Suprapubic skin (tissue), 4 donors: ENCODE data around the gene MIGA1. TPM values are rescaled to one million over a fixed set of nuclear protein-coding genes. Genes with fewer than 3 reads are reported as not detected.

ENCODE experiments used
- DNase-seq, 2 donors: peaks; one replicate each; pipeline ENCODE4 v3.0.0-alpha.2; 2019; ENCODE audit warnings: low spot score in 2 of 2
- H3K27ac ChIP-seq: fragments of 200-600 bp; sonication (generic); one replicate; pipeline ENCODE4 v1.5.1; 2019
- H3K27me3 ChIP-seq: fragments of 200-600 bp; sonication (generic); one replicate; pipeline ENCODE4 v1.5.1; 2019
- H3K36me3 ChIP-seq: fragments of 200-600 bp; sonication (generic); one replicate; pipeline ENCODE4 v1.5.1; 2019
- H3K4me1 ChIP-seq: fragments of 200-600 bp; sonication (generic); one replicate; pipeline ENCODE4 v1.5.1; 2019
- H3K4me3 ChIP-seq: fragments of 200-600 bp; sonication (generic); one replicate; pipeline ENCODE4 v1.5.1; 2019; ENCODE audit warnings: mild to moderate bottlenecking
- H3K9me3 ChIP-seq: fragments of 200-600 bp; sonication (generic); one replicate; pipeline ENCODE4 v1.5.1; 2019
- EP300 ChIP-seq: sonication (generic); formaldehyde crosslinking; IDR thresholded peaks from one replicate; pipeline ENCODE4 v1.6.1; 2017; ENCODE audit warnings: antibody characterized with exemption
- POLR2A ChIP-seq, 2 donors: fragments of 450-650 bp; IDR thresholded peaks; one replicate each; pipeline ENCODE4 v1.6.1; 2017; ENCODE audit warnings: antibody characterized with exemption in 2 of 2, mild to moderate bottlenecking in 2 of 2, moderate library complexity in 2 of 2
- POLR2AphosphoS5 ChIP-seq, 3 donors: sonication (generic); formaldehyde crosslinking; IDR thresholded peaks; one replicate each; pipeline ENCODE4 v1.6.1; 2017; ENCODE audit warnings: antibody characterized with exemption in 3 of 3
- WGBS: methylation state at CpG from one replicate; pipeline ENCODE4 v1.1.5; 2018; 5-methylcytosine and 5-hydroxymethylcytosine counted together
- total RNA-seq, 4 donors: library from RNA; depleted of rRNA; stranded (reverse); fragments of >200 nt; gene quantifications; one replicate each; pipeline ENCODE4 v1.1.0, GENCODE V29; 2016
- TF ChIP-seq, protein P1 (sequence below), 2 donors: fragments of 200-600 bp in 1 of 2; fragments of 450-650 bp in 1 of 2; sonication (generic) in 1 of 2; IDR thresholded peaks; one replicate each; pipeline ENCODE4 v1.5.1; 2016 to 2019; ENCODE audit warnings: antibody characterized with exemption in 2 of 2, mild to moderate bottlenecking in 1 of 2, moderate library complexity in 1 of 2

Gene MIGA1
- total RNA-seq, 4 donors from 2014 or later: 7.6 to 17.6 (median 10.2) TPM

DNA sequence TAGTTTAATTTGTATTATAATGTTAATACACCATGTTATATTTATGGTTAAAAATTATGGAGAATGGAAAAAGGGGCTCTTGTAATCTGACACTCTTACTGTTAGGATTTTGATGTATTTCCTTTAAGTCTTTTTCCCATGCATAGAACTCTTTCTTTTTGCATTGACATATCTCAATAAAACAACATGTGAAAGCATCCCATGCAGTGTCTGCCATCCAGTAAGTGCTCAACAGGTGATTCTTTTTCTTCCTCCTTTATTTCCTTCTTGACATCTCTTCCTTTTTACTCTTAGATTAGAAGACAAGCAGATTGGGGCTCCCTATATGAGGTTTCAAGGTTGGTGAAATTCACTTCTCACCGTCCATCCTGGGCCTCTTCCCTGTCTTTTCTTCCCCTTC, 111.8 kb downstream of the MIGA1 start:
- WGBS: 96% methylated on average over 1 of the region's 1 CpG
- Histone ChIP-seq H3K27ac (no peak overlapping the region), H3K9me3 (no peaks in the 10 kb centered on the region), H3K27me3 (no peaks in the 10 kb centered on the region), H3K4me3 (no peak overlapping the region), H3K36me3 (no peaks in the 10 kb centered on the region), H3K4me1 (peaks cover 14% of the 10 kb centered on the region)
- DNase-seq: no peak
- TF ChIP-seq POLR2AphosphoS5 (IDR thresholded peaks at IDR 0.05) (no peak), EP300 (no peak), POLR2A (IDR thresholded peaks at IDR 0.05) (no peak)
- TF ChIP-seq, protein P1, sequence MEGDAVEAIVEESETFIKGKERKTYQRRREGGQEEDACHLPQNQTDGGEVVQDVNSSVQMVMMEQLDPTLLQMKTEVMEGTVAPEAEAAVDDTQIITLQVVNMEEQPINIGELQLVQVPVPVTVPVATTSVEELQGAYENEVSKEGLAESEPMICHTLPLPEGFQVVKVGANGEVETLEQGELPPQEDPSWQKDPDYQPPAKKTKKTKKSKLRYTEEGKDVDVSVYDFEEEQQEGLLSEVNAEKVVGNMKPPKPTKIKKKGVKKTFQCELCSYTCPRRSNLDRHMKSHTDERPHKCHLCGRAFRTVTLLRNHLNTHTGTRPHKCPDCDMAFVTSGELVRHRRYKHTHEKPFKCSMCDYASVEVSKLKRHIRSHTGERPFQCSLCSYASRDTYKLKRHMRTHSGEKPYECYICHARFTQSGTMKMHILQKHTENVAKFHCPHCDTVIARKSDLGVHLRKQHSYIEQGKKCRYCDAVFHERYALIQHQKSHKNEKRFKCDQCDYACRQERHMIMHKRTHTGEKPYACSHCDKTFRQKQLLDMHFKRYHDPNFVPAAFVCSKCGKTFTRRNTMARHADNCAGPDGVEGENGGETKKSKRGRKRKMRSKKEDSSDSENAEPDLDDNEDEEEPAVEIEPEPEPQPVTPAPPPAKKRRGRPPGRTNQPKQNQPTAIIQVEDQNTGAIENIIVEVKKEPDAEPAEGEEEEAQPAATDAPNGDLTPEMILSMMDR (IDR thresholded peaks at IDR 0.05): no peak

DNA sequence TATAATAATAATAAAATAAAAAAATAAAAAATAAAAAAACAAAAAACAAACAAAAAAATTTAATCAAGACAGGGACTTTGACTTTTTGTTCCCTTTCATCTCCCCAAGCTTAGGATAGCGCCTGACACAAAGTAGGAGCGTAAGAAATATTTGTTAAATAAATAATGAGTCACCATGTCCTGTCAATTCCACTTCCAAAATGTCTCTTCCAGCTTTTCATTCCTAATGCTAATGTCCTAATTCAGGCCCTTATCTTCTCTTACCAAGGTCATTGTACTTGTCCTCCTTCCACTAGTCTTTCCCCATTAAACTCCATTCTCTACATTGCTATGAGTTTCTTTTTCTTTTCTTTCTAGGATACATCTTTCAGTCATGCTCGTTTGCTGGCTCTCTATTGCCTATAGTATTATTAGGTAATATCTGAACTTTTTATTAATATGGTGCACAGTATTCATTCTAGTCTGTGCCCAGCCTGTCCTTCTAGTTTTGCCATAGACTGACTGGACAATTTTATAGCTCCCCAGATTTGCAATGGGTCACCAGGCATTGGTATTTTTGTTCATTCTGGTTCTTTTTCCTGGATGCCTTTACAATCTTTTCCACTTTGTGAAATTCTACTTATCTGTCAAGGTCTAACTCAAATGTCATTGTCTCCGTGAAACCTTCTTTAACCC, 120.3 kb downstream of the MIGA1 start:
- no peak for DNase-seq
- TF ChIP-seq EP300 (no peak), POLR2AphosphoS5 (IDR thresholded peaks at IDR 0.05) (no peak), POLR2A (IDR thresholded peaks at IDR 0.05) (no peak)
- TF ChIP-seq, protein P1 (IDR thresholded peaks at IDR 0.05): no peak
- Histone ChIP-seq H3K27me3 (no peaks in the 10 kb centered on the region), H3K27ac (no peak overlapping the region), H3K4me3 (no peak overlapping the region), H3K9me3 (no peaks in the 10 kb centered on the region), H3K4me1 (no peaks in the 10 kb centered on the region), H3K36me3 (no peaks in the 10 kb centered on the region)
- WGBS: 79% methylated on average over 4 of the region's 4 CpGs

DNA sequence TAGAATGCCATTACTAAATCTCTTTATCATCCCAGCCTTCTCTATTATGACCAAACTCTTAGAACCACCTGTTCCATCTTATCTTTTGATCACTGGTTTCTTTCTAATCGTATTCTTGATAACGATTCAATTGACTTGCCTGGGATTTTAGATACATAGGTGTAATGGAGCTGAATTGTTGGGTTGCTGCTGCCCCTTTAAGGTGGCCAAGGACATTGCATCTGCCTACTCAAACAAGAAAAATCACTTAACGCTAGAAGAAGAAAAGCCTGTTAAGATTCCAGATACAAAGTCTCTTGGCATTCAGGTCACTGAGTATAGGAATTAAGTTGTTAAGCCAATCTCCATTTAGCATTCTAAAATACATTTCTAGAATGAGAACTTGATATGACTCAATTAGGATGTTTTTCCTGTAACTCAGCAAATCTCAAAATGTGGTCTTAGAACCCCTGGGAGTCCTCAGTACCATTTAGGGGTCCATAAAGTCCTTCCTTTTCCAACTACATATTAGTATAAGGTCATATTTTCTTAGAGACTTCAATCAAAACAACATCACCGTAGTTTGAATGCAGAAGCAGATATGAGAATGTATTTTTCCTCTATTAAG, 121.3 kb downstream of the MIGA1 start:
- H3K4me3 ChIP-seq: no peak overlapping the region
- no peak overlapping the region for H3K27ac ChIP-seq
- TF ChIP-seq EP300: no peak
- TF ChIP-seq, protein P1 (IDR thresholded peaks at IDR 0.05): peak; percentile 14 to 54

DNA sequence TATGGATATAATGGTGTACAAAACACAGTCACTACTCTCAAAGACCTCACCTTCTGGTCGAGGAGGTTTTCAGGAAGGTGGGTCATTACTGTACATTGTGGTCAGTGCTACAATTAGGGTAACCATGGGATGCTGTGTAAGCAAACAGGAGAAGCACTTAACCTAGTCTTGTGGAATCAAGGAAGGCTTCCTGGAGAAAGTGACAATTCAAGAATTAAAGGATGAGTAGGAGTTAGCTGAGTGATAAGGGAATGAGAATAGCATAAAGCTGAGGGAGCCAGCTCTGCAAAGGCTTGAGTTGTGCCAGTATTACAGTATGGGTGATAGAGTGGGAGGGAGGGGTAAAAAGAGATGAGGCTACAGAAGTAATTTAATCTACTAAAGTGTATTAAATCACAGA, 126.2 kb downstream of the MIGA1 start:
- Histone ChIP-seq H3K27me3 (no peaks in the 10 kb centered on the region), H3K27ac (no peak overlapping the region), H3K36me3 (no peaks in the 10 kb centered on the region), H3K9me3 (no peaks in the 10 kb centered on the region), H3K4me3 (no peak overlapping the region), H3K4me1 (no peaks in the 10 kb centered on the region)
- 93% methylated on average over 1 of the region's 1 CpG for WGBS
- TF ChIP-seq POLR2A (IDR thresholded peaks at IDR 0.05) (no peak), POLR2AphosphoS5 (IDR thresholded peaks at IDR 0.05) (no peak), EP300 (no peak)
- TF ChIP-seq, protein P1 (IDR thresholded peaks at IDR 0.05): no peak
- DNase-seq: no peak

More for the DNA sequence above, 121.3 kb downstream of the MIGA1 start:
- Histone ChIP-seq H3K4me1 (no peaks in the 10 kb centered on the region), H3K27me3 (no peaks in the 10 kb centered on the region), H3K36me3 (no peaks in the 10 kb centered on the region), H3K9me3 (no peaks in the 10 kb centered on the region)
- 24% methylated on average over 4 of the region's 4 CpGs for WGBS
- no peak for DNase-seq

DNA sequence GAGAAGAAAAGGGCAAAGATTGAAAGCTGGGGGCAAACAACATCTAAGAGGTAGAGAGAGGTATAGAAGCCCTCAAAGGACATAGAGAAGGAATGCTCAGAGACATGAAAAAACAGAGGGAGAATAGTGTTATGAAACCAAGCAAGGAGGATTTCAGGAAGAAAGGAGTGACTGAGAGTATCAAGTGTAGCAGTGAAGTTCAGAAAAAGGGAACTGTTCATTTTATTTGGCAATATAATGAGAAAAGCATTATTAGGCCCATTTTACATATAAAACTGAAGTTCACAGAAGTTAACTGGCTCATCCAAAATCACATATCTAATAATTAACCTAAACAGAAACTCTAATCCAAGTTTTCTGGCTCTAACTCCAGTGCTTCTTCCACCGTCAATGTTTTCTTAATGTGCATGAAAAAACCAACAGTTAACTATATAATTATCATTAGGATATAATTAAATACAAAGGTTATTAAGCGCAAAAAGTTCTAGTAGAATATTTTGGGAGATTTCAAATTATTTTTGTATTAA, 126.6 kb downstream of the MIGA1 start:
- H3K27me3 ChIP-seq: no peaks in the 10 kb centered on the region
- H3K36me3 ChIP-seq: no peaks in the 10 kb centered on the region
- H3K27ac ChIP-seq: no peak overlapping the region
- DNase-seq: no peak
- H3K9me3 ChIP-seq: no peaks in the 10 kb centered on the region
- no peak overlapping the region for H3K4me3 ChIP-seq
- 87% methylated on average over 2 of the region's 2 CpGs for WGBS
- no peaks in the 10 kb centered on the region for H3K4me1 ChIP-seq
- TF ChIP-seq POLR2AphosphoS5 (IDR thresholded peaks at IDR 0.05): no peak
- no peak for TF ChIP-seq EP300
- TF ChIP-seq POLR2A (IDR thresholded peaks at IDR 0.05): no peak
- TF ChIP-seq, protein P1 (IDR thresholded peaks at IDR 0.05): no peak
